M059J (cell line): Measurements from ENCODE around the gene AHSA1. TPM values are rescaled to one million over a fixed set of nuclear protein-coding genes. Genes with fewer than 3 reads are reported as not detected.

Experiments used
- DNase-seq: peaks from one replicate; pipeline ENCODE4 v3.0.0-alpha.2; 2012; ENCODE audit warnings: low read depth
- total RNA-seq: library from RNA; depleted of rRNA; stranded (reverse); fragments of >200 nt; shearing (Covaris generic); gene quantifications from 2 replicates; pipeline ENCODE4 v1.2.3, GENCODE V29; 2014

The AHSA1 gene
- total RNA-seq, 1 experiment from 2014 or later: 133 TPM

GRCh38 chr14:77473921-77474320, 16.0 kb downstream of the AHSA1 start:
- no peak for DNase-seq

GRCh38 chr14:77474479-77475177, 16.7 kb downstream of the AHSA1 start:
- no peak for DNase-seq

- DNase-seq: no peak
Measured at GRCh38 chr14:77475432-77476115, 17.7 kb downstream of the AHSA1 start.

- DNase-seq: no peak
Measured at GRCh38 chr14:77478029-77478428, 20.1 kb downstream of the AHSA1 start.

GRCh38 chr14:77478796-77479195, 20.9 kb downstream of the AHSA1 start:
- DNase-seq: no peak

- no peak for DNase-seq
Measured at GRCh38 chr14:77482422-77482821, 24.5 kb downstream of the AHSA1 start.

- peak; percentile 37 for DNase-seq
Measured at GRCh38 chr14:77485256-77485655, 27.4 kb downstream of the AHSA1 start.

- peak; percentile 65 for DNase-seq
Measured at GRCh38 chr14:77485901-77486678, 28.2 kb downstream of the AHSA1 start.

GRCh38 chr14:77488558-77488957, 30.7 kb downstream of the AHSA1 start:
- no peak for DNase-seq

- DNase-seq: no peak
Measured at GRCh38 chr14:77489041-77489440, 31.1 kb downstream of the AHSA1 start.

GRCh38 chr14:77490347-77490986, 32.6 kb downstream of the AHSA1 start:
- no peak for DNase-seq

- DNase-seq: no peak
Measured at GRCh38 chr14:77491056-77491455, 33.2 kb downstream of the AHSA1 start.

GRCh38 chr14:77495334-77495733, 37.4 kb downstream of the AHSA1 start:
- no peak for DNase-seq

- peak; percentile 33 for DNase-seq
Measured at GRCh38 chr14:77498120-77498979, 40.5 kb downstream of the AHSA1 start, which contains the start of gene ISM2. ISM2 (minus strand) TSS chr14:77498816; CDS start chr14:77498793, 23 bp downstream.

GRCh38 chr14:77498984-77499527, 41.2 kb downstream of the AHSA1 start:
- DNase-seq: no peak

- no peak for DNase-seq
Measured at GRCh38 chr14:77502109-77502782, 44.4 kb downstream of the AHSA1 start.

GRCh38 chr14:77503138-77503537, 45.2 kb downstream of the AHSA1 start:
- DNase-seq: no peak

GRCh38 chr14:77505031-77505430, 47.1 kb downstream of the AHSA1 start:
- no peak for DNase-seq

- no peak for DNase-seq
Measured at GRCh38 chr14:77507762-77508161, 49.9 kb downstream of the AHSA1 start.

GRCh38 chr14:77508249-77508648, 50.4 kb downstream of the AHSA1 start:
- peak; percentile 51 for DNase-seq
